Measurements from ENCODE around the gene CMTM3.
A peak's percentile ranks its signal among the peaks of the same experiment; 100 is the strongest.

The CMTM3 gene

DNA sequence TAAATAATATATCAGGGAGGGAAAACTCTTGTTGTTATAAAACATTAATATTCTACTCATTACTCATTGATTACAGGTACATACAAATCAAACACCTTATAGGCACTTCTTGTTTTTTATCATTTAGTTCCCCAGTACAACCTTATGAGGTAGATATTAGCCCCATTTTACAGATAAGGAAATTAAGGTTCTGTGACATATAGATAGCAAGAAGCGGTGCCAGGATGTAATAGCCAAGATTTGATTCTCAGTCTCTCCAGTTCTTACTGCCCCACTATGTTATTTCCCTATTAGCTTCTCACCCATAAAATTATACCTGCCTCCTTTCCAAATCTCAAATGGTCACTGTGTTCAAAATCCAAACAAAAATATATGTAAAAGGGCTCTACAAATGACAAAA, 36.9 kb downstream of the CMTM3 start:
- POLR2A ChIA-PET (ENCODE audit: low non-redundant PET) = no interaction called here
- CTCF ChIA-PET = interaction anchor here (3.0 kb wide), 1 partner anchor 9 kb away, joined by 15 read pairs; no protein-coding TSS in a partner anchor
- DNase-seq (ENCODE audit: low spot score) = no peak
- no peak for TF ChIP-seq CTCF (conservative IDR thresholded peaks at IDR 0.05; ENCODE audit: low read depth)
- no peak overlapping the region for H3K27ac ChIP-seq

DNA sequence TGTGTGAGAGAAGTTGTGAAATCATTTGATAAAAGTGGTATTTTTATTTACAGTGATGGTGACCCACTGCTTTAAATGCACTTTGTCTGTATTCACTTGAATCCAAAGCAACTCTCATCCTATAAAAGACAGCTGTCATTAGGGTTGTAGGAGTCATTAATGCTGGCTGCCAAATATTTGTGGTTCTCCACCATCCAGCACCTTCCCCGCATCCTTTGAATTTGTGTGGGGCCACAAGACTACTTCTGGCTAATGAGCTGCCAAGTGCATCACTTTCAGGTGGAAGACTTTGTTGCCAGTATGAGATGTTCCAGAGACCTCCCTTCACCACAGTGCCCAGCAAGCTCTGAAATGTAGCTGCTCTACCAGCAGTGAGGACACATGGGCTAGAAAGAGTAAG, 43.4 kb downstream of the CMTM3 start:
- CTCF ChIA-PET = no interaction called here

GRCh38 chr16:66649167-66649566, 44.7 kb downstream of the CMTM3 start:
- CTCF ChIA-PET = interaction anchor here (0.5 to 1.0 kb wide), 4 partner anchors 12 to 41 kb away, joined by 3 to 5 read pairs (median 4); no protein-coding TSS in a partner anchor
- H3K27ac ChIP-seq = peak overlapping the region; percentile 56
- no peak for DNase-seq (ENCODE audit: low spot score)
- POLR2A ChIA-PET (ENCODE audit: low non-redundant PET) = no interaction called here
- no peak for TF ChIP-seq CTCF (conservative IDR thresholded peaks at IDR 0.05; ENCODE audit: low read depth)

More for the DNA sequence above, 43.4 kb downstream of the CMTM3 start:
- POLR2A ChIA-PET (ENCODE audit: low non-redundant PET) = no interaction called here
- no peak for DNase-seq (ENCODE audit: low spot score)
- no peak overlapping the region for H3K27ac ChIP-seq
- no peak for TF ChIP-seq CTCF (conservative IDR thresholded peaks at IDR 0.05; ENCODE audit: low read depth)

DNA sequence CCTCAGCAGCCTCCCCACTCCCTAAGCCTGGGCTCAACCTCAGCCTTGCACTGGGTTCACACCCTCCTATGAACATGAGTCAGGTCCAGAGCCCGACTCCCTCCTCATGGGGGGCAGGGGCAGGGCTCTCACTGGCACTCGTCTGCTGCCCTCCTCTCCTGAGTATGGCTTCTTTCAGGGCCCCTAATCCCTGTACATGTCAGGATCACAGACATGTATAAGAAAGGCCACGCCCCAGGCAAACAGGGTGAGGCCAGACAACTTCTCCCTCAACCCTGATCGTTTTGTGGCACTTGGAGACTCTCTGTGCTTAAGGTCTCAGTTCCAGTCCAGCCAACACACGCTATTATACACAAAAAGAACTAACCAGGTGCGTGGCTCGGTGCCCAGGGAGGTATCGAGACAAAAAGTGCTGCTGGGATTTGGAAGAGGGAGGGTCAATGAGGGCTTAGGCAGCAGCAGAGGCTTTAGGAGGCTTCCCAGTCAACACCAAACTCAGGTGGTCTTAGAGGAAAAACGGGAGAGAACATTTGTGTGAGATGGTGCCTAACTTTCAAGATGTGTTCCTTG, 45.2 kb downstream of the CMTM3 start:
- TF ChIP-seq CTCF (conservative IDR thresholded peaks at IDR 0.05; ENCODE audit: low read depth) = no peak
- peak overlapping the region; percentile 56 for H3K27ac ChIP-seq
- ChIA-PET CTCF (interaction anchor here (0.5 to 1.0 kb wide), 5 partner anchors 13 to 223 kb away, joined by 3 read pairs; no protein-coding TSS in a partner anchor), POLR2A (ENCODE audit: low non-redundant PET) (no interaction called here)
- DNase-seq (ENCODE audit: low spot score) = no peak

- CTCF ChIA-PET = interaction anchor here (0.5 to 3.9 kb wide), 24 partner anchors 8 to 378 kb away, joined by 3 to 26 read pairs (median 4); partner anchors contain the start of genes CKLF and DYNC1LI2
- peak overlapping the region; percentile 23; the same call in 1 of the 2 replicates for H3K27ac ChIP-seq
- peak; percentile 95 for TF ChIP-seq CTCF (conservative IDR thresholded peaks at IDR 0.05; ENCODE audit: low read depth)
- DNase-seq (ENCODE audit: low spot score) = peak; percentile 74
- POLR2A ChIA-PET (ENCODE audit: low non-redundant PET) = no interaction called here
Observed at GRCh38 chr16:66650707-66651473, 46.4 kb downstream of the CMTM3 start.

DNA sequence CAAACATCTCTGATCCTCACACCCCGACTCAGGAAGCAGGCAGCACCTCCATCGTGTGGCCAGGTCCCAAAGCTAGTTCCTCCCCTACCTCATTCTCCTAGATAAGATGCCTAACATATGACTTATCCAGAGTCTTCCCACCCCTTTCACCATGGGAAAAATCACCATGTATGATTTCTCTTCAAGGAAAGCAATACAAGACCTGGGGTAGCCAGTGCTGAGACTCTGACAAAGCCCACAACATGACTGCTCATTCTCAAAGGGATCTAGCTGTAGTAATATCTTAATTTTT, 46.9 kb downstream of the CMTM3 start:
- POLR2A ChIA-PET (ENCODE audit: low non-redundant PET) = no interaction called here
- CTCF ChIA-PET = interaction anchor here (0.6 to 3.9 kb wide), 14 partner anchors 11 to 377 kb away, joined by 3 to 26 read pairs (median 4); partner anchors contain the start of gene DYNC1LI2
- no peak for DNase-seq (ENCODE audit: low spot score)
- H3K27ac ChIP-seq = no peak overlapping the region; the same call in 1 of the 2 replicates
- TF ChIP-seq CTCF (conservative IDR thresholded peaks at IDR 0.05; ENCODE audit: low read depth) = no peak
